KMS-11 (cell line): ENCODE results near the gene RRAS.
A peak's percentile ranks its signal among the peaks of the same experiment; 100 is the strongest.

Experiments used
- H2AFZ ChIP-seq: fragments of 200-600 bp; sonication (generic); 2 replicates; pipeline ENCODE4 v1.6.1; 2016; ENCODE audit warnings: antibody characterized with exemption, mixed run types, low read depth
- H3K27ac ChIP-seq: fragments of 200-600 bp; sonication (generic); 2 replicates; pipeline ENCODE4 v1.6.1; 2016; ENCODE audit warnings: mild to moderate bottlenecking, mixed run types
- H3K27me3 ChIP-seq: fragments of 200-600 bp; sonication (generic); 2 replicates; pipeline ENCODE4 v1.6.1; 2017; ENCODE audit warnings: mild to moderate bottlenecking, low read depth, mixed run types, moderate library complexity; ENCODE audit not compliant: insufficient read depth
- H3K36me3 ChIP-seq: fragments of 200-600 bp; sonication (generic); 2 replicates; pipeline ENCODE4 v1.6.1; 2017; ENCODE audit warnings: mild to moderate bottlenecking, mixed run types; ENCODE audit not compliant: insufficient read depth
- H3K4me1 ChIP-seq: fragments of 200-600 bp; sonication (generic); 2 replicates; pipeline ENCODE4 v1.6.1; 2016; ENCODE audit warnings: mild to moderate bottlenecking, low read depth, mixed run types; ENCODE audit not compliant: poor library complexity, severe bottlenecking
- H3K4me2 ChIP-seq: fragments of 200-600 bp; sonication (generic); 2 replicates; pipeline ENCODE4 v1.7.0; 2016; ENCODE audit warnings: mild to moderate bottlenecking, mixed run types
- H3K4me3 ChIP-seq: fragments of 200-600 bp; sonication (generic); IDR thresholded peaks from 2 replicates; pipeline ENCODE4 v1.6.1; 2017; ENCODE audit warnings: low read depth, low read length, mixed read lengths; ENCODE audit not compliant: insufficient read depth
- H3K79me2 ChIP-seq: fragments of 200-600 bp; sonication (generic); 2 replicates; pipeline ENCODE4 v1.6.1; 2016; ENCODE audit warnings: low read depth, mixed run types; ENCODE audit not compliant: insufficient read depth
- H3K9ac ChIP-seq: fragments of 200-600 bp; sonication (generic); 2 replicates; pipeline ENCODE4 v1.6.1; 2016; ENCODE audit warnings: mild to moderate bottlenecking, mixed run types
- H4K20me1 ChIP-seq: fragments of 200-600 bp; sonication (generic); 2 replicates; pipeline ENCODE4 v1.6.1; 2016; ENCODE audit warnings: mild to moderate bottlenecking, mixed run types; ENCODE audit not compliant: insufficient read depth
- TF ChIP-seq, protein P1 (sequence below): fragments of 200-600 bp; sonication (generic); conservative IDR thresholded peaks from 2 replicates; pipeline ENCODE4 v1.6.1; 2017; ENCODE audit warnings: low read depth, mild to moderate bottlenecking, antibody characterized with exemption, low read length, moderate library complexity, mixed read lengths

The RRAS gene

DNA sequence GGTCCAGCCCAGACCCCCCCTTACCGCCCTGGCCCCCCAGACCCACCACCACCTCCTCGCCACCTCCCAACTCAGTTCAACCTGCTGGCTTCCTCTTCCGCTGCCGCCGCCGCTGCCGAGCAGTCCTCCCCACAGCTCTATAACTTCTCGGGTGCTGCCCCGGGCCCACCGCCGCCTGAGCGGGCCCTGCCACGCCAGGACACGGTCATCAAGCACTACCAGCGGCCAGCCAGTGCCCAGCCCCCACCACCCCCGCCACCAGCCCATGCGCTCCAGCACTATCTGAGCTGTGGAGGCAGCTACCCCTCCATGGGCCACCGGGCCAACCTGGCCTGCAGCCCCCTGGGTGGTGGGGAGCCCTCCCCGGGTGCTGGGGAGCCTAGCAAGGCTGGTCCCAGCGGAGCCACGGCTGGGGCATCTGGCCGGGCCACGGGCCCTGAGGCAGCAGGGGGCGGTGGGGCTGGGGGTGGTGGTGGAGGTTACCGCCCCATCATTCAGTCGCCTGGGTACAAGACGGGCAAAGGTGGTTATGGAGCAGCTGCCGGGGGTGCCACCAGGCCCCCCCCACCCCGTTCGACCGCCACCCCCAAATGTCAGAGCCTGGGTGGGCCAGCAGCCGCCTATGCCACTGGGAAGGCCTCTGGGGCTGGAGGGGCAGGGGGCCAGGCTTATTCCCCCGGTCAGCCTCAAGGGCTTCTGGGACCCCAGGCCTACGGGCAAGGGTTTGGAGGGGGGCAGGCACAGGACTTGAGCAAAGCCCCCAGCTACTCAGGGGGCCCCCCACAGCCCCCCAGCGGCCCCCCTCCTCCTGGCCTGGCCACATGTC, 44.7 kb downstream of the RRAS start:
- Histone ChIP-seq H3K79me2 (peaks cover 18% of the 10 kb centered on the region; the same call in 1 of the 2 replicates), H2AFZ (no peak overlapping the region), H3K4me3 (no peak overlapping the region), H4K20me1 (no peaks in the 10 kb centered on the region), H3K4me2 (no peak overlapping the region), H3K36me3 (peaks cover 6% of the 10 kb centered on the region; the same call in 1 of the 2 replicates), H3K9ac (no peak overlapping the region), H3K27ac (no peak overlapping the region), H3K4me1 (peaks cover 10% of the 10 kb centered on the region), H3K27me3 (no peaks in the 10 kb centered on the region)
- TF ChIP-seq, protein P1, sequence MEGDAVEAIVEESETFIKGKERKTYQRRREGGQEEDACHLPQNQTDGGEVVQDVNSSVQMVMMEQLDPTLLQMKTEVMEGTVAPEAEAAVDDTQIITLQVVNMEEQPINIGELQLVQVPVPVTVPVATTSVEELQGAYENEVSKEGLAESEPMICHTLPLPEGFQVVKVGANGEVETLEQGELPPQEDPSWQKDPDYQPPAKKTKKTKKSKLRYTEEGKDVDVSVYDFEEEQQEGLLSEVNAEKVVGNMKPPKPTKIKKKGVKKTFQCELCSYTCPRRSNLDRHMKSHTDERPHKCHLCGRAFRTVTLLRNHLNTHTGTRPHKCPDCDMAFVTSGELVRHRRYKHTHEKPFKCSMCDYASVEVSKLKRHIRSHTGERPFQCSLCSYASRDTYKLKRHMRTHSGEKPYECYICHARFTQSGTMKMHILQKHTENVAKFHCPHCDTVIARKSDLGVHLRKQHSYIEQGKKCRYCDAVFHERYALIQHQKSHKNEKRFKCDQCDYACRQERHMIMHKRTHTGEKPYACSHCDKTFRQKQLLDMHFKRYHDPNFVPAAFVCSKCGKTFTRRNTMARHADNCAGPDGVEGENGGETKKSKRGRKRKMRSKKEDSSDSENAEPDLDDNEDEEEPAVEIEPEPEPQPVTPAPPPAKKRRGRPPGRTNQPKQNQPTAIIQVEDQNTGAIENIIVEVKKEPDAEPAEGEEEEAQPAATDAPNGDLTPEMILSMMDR = no peak

- Histone ChIP-seq H3K36me3 (peaks cover 5% of the 10 kb centered on the region; the same call in 1 of the 2 replicates), H3K79me2 (peaks cover 18% of the 10 kb centered on the region; the same call in 1 of the 2 replicates), H3K4me3 (no peak overlapping the region), H4K20me1 (no peaks in the 10 kb centered on the region), H3K4me2 (no peak overlapping the region), H2AFZ (no peak overlapping the region), H3K27me3 (no peaks in the 10 kb centered on the region), H3K27ac (no peak overlapping the region), H3K9ac (no peak overlapping the region), H3K4me1 (peaks cover 13% of the 10 kb centered on the region)
- TF ChIP-seq, protein P1 = no peak
These were observed 45.6 kb downstream of the RRAS start for GRCh38 chr19:49594157-49594992.

- no peak overlapping the region for H2AFZ ChIP-seq
- H3K27me3 ChIP-seq = no peaks in the 10 kb centered on the region
- peak overlapping the region; percentile 72 for H3K4me2 ChIP-seq
- TF ChIP-seq, protein P1 = no peak
- peaks cover 22% of the 10 kb centered on the region for H3K4me1 ChIP-seq
- H3K27ac ChIP-seq = no peak overlapping the region; the same call in 1 of the 2 replicates
- H3K4me3 ChIP-seq = no peak overlapping the region
- H3K36me3 ChIP-seq = no peaks in the 10 kb centered on the region
- H4K20me1 ChIP-seq = no peaks in the 10 kb centered on the region
- no peak overlapping the region; the same call in 1 of the 2 replicates for H3K9ac ChIP-seq
- peaks cover 18% of the 10 kb centered on the region; the same call in 1 of the 2 replicates for H3K79me2 ChIP-seq
These were observed 46.5 kb downstream of the RRAS start for GRCh38 chr19:49593233-49594113.
